Stimulated activated CD8-positive, alpha-beta memory T cell treated with anti-CD3 and anti-CD28 coated beads, Interleukin-7, amount 100 ng/mL, for 24 hours (primary cell): Measurements from ENCODE around the gene LHFPL2.
"Not testable (repeated sequence)": the region's sequence is repeated elsewhere in the genome, so short reads cannot be mapped to it uniquely, and the experiment has no call there.

ENCODE experiments used
- DNase-seq: peaks from one replicate; pipeline ENCODE4 v3.0.0-alpha.2; 2020; ENCODE audit warnings: low read depth

Gene LHFPL2

DNA sequence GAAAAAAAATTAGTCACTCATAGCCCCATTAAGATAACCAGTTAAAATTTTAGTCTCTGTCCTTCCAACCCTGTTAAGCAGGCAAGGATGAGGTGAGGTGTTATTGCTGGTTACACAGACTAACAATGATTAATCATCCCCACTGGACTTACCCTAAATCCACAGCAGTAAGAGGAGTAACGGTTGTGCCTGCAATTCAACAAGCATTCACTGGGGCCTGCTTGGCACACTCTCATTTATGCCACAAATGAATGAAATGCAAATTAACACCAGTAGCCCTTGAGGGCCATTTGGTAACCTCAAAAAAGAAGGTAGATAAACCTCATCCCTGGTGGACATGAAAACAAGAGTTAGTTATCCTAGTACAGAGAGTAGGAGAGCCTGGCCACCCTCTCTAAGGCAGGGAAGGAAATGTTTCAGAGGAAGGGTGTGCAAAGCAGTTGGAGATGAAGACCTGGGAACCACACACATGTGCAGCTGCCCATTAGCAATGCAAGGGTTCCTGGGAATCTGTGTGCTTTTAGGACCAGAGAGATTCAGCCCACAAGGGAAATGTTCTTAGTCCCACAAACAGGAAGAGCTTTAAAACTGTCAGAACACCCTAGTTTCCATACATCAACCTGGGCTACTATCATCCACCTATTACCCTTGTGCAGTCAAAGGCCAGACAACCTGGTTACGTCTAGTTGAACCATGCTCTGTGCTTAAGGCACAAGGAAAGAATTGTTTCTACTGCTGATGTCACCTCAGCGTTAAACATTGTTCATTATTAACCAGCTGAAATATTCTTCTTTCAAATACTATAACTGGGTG, 7.7 kb downstream of the LHFPL2 start:
- no peak for DNase-seq

DNA sequence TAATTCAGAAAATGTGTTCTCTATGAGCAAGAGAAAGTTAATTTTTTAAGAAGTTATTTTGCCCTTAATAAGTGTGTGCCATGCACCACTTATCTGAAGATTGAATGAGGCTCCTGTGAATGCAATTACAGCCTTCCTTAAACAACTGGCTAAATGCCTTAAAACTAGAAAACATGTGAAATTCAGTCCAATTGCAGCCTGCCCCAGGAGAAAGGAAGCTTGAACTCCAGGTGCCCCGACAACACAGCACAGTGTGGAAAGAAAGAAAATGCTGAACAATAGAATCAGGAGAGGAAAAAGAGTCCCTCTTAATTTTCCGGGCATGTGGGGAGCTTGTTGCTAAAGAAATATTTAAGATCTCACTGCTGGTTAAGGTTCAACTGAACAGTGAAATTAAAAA, 8.8 kb downstream of the LHFPL2 start:
- DNase-seq: no peak

DNA sequence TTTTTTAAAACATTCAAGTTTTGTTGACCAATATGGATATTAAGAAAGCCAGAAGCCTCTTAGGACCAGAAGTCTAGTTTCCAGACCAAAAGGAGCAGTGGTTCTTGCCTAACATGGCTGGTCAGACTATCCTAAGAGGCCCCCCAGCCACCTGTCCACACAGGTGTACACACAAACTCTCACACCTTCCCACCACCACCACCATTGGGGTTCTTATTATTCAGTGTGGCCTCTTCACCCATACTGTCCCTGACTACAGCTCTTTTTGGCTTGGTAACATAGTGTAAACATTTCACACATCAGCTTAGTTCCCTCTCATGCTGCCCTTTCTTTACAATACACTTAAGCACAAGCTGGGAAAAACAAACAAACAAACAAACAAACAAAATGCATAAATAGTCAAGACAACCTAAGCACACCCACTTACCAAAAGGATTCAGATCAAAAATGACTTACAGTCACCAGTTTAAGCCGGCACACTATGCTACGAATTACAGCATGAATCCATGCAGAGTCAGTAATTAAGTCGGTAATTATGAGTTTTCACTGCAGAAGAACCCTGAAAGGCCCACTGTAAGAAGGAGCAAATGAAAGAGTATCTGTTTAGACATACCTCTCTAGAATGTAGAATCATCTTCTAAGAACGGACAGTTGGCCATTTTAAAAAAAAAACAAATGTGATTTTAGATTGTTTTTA, 9.5 kb downstream of the LHFPL2 start:
- no peak for DNase-seq

- no peak for DNase-seq
These were observed 10.1 kb downstream of the LHFPL2 start for GRCh38 chr5:78638423-78638822.

DNA sequence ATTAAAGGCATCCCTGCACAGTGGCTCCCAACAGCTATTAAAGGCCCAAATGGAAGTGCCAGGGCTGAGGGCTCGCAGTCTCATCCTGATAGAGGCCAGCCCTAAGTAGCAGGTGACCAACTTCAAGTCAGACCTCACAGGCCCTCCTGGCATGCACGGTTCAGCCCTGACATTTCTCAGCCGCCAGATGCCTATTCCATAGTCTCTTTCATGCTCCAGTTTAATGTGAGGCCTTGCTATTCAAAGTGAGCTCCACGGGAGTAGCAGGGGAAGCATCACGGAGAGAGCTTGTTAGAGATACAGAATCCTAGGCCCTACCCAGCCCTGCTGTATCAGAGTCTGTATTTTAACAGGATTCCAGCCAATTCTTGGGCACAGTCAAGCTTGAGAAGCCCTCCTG, 11.1 kb downstream of the LHFPL2 start:
- no peak for DNase-seq

- no peak for DNase-seq
These were observed 11.9 kb downstream of the LHFPL2 start for GRCh38 chr5:78636682-78637081.

GRCh38 chr5:78634634-78635033, 13.9 kb downstream of the LHFPL2 start:
- DNase-seq: no peak

DNA sequence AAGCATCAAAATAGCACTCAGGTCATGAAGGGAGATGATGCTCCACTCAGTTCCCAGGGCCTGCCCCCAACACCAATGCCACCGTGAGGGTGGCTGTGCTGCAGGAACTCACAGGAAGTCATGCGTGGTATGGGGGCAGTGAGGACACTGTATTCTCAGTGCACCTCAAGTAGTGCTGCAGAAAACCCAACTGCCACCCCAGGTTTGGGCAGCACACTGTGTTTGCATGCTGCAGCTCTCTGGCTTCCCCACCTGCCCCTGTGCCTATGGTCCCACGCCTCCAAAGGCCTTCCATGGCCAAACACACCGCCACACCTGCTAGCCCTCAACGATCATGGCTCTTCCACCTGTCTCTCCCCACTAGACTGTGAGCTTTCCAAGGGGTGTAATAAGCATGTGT, 14.3 kb downstream of the LHFPL2 start:
- no peak for DNase-seq

DNA sequence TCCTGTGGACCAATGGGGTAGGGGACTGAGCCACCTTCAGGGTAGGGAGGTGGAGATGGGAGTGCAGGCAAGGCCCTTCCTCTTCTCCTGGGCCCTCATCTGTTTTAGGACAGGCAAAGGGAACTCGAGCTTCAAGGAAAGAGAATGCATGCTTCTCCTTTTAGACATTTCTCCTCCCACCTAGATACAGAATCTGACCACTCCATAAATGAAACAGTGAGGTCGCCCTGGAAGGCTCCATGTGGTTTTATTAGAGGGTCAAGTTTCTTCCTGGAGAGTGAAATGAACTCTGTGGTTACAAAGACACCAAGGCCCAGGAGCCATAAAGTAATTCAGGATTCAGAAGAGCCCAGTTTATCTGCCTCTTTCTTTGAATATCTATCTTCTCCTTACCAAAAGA, 14.9 kb downstream of the LHFPL2 start:
- no peak for DNase-seq

DNA sequence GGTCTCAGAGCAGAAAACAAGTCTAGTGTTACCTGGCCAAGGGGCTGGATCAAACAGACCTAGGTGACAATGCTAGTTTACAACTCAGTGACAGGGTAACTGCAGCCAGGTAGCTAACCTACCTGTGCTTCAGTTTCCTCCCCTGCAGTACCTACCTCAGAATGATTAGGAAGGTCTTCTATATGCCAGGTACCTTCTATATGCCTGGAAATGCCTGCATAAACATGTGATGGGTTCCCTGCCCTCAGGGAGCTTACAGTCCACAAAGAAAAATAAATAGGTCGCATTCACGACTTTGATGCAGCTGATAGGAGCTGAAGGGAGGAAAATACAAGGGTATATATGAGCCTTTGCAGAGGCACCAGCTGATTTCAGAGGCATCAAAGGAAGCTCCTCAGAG, 16.1 kb downstream of the LHFPL2 start:
- DNase-seq: no peak

DNA sequence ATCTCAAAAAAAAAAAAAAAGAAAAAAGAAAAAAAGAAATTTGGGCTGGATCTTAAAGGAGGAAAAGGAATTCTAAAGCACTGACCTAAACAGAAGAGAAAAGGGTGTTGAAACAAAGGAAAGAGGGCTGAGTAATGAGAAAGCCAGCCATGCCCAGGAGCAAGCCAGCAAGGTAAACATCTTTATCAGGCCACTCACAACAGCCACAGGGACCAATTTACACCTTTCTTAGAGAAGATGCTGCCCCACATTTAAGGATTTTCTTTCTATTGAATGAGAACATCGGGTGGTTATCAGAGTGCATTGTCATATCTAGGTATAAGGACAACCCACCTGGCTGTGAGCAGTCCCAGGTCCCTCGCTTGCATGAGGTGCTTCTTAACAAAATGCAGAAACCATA, 16.6 kb downstream of the LHFPL2 start:
- DNase-seq: no peak

DNA sequence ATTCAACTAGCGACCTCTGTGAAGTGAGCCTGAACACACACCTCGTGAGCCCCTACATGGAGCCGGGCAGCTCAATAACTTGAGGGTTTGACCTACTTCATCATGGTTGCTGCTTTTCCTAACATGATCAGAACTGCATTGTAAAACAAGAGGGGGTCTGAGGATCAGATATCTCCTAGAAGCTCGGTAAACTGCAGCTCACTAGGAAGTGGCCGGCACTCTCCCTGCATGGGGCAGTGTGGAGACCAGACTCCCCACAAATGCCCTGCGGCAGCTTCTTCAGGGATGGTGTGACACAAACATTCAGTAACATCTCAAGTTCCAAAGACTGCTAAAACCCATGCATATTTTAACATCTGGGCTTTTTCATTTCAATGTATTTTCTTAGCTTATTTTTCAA, 18.5 kb downstream of the LHFPL2 start:
- no peak for DNase-seq

- no peak for DNase-seq
These were observed 18.9 kb downstream of the LHFPL2 start for GRCh38 chr5:78629624-78630023.

- DNase-seq: no peak
These were observed 20.1 kb downstream of the LHFPL2 start for GRCh38 chr5:78628270-78628992.

DNA sequence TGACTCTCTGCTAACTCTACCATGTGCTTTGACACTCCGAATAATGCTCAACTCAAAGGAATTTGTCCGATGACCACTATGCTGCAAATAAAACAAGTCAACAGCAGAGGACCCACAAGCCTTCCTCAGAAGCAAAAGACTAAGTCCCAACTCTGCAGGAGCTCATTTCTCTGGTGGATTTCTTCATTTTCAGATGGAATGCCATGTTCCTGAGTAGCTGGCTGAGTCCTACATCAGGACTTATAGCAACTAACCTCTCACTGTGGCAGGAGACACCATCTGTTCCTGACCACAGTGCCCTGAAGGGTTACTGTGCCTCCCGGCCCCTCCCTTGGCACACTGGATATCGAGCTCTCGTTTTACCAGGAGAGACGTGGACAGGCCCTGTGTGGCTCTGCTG, 20.8 kb downstream of the LHFPL2 start:
- DNase-seq: no peak

- no peak for DNase-seq
These were observed 21.4 kb downstream of the LHFPL2 start for GRCh38 chr5:78627175-78627574.

DNA sequence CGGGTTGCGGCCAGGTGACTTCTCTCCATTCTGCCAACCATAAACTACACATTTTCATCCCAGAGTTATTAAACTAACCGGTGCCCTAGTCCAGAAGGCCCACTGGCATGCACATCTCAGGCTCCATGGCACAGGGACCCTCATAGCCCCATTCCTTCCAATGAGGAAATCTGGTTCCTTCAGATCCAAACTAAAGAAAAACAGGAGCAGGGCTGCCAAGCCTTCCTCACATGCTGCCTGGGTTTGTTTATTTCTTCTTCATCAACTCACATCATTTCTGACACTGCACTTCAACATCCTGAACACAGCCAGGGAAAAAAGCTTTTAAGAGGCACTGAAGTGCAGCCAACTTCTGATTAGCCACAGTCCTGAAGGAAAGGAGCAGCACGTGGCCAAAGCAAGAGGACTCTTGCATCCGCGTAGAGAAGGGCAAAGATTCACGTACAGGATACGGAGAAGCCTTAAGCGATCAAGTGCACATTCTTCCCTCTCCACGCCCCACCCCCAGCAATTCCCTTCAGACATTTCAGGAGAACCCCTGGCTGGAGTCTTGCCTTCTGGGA, 22.5 kb downstream of the LHFPL2 start:
- DNase-seq: no peak

DNA sequence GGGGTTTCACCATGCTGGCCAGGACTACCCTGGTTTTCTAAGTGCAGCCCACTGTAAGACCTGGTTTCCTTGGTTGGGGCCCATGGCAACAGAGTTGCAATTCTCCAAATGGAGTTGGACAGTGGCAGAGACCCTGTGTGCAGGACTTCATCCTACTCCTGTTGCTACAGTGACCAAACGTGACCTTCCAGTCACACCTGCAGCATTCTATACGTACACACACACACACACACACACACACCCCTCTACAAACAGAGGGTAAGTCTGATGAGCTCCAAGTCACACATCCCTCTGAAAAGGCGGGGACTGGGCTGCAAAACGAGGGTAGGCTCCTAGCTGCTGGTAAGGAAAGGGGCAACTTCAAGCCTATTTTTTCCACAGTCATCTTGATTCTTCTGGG, 23.6 kb downstream of the LHFPL2 start:
- DNase-seq: no peak

GRCh38 chr5:78624011-78624541, 24.5 kb downstream of the LHFPL2 start:
- no peak for DNase-seq

DNA sequence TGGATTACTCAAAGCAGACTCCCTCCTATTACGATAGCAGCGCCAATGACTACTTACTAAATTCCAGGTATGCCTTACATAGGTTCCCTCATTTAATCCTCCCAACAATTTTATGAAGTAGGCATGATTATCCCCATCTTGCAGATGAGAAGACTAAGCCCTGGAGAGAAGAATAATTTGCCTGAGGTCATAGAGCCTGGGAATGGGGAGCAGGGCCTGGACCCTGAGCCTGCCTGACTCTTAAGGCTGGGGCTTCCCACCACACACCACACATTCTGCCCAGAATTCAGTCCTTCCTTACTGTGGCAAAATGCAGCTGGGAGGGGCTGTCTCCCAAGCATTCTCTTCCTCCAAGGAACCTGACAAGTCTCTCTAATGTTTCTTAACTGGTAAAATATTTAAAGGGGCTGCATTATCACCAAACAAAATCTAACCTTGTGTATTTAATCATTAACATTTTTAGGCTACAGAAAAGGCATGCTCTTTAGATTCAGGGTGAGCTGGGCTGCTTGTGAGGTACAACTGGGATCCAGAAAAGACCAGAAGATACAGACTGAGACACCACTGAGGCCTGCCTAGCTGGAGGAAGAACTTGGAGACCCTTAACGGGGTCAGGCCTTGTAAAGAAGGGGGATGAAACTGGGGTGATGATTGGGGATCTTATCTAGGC, 26.1 kb downstream of the LHFPL2 start:
- DNase-seq: no peak

- DNase-seq: no peak
These were observed 27.3 kb downstream of the LHFPL2 start for GRCh38 chr5:78621291-78621738.

GRCh38 chr5:78620119-78620518, 28.5 kb downstream of the LHFPL2 start:
- DNase-seq: not testable (repeated sequence)
